ENCODE data around the gene HES5.

HES5 gene

DNA sequence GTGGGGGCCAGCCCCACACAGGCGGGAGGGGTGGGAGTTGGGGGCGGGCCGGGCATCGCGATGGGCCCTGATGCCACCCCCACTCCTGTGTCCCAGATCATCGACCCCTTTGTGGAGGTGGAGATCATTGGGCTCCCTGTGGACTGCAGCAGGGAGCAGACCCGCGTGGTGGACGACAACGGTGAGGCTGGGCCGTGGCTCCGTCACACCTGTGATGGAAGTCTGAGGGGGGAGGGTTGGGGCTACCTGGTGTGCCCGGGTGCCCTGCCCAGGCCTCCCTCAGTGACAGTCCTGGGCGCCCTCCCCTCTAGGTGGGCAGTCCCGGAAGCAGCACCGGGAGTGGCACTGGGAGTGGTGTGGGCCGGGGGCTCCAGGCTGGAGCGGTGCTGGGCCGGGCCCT is 31.4 kb downstream of the HES5 start:
- DNase-seq: no peak

DNA sequence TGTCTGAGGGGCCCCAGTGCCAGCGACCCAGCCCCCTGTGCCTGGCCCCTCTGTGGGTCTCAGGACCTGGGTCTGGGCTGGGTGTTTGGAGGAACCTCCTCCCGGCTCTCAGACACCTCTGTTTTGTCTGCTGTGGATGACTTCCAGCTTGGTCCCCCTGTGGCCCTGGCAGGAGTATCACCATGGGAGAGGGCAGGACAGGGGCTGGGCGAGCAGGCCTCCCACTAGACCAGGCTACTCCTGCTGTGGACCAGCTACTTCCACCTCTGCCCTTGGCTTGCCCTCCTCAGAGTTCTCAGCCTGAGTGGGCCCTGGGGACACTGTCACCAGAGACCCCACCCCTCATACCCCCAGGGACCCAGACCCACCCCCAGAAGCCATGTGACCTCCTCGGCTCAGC is 32.2 kb downstream of the HES5 start:
- DNase-seq: no peak

DNA sequence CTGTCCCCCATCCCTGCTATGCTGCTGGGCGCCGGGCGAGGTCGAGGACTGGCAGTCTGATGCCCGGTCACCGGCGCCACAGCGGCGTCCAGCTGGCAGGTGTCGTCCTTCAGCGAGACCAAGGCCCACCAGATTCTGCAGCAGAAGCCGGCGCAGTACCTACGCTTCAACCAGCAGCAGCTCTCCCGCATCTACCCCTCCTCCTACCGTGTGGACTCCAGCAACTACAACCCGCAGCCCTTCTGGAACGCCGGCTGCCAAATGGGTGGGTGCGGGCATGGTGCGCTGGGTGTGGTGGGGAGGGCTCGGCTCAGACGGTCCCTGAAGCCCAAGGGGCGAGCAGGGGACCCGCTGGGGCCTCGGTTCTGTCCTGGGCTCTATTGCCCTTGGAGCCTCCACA is 33.3 kb downstream of the HES5 start:
- no peak for DNase-seq

DNA sequence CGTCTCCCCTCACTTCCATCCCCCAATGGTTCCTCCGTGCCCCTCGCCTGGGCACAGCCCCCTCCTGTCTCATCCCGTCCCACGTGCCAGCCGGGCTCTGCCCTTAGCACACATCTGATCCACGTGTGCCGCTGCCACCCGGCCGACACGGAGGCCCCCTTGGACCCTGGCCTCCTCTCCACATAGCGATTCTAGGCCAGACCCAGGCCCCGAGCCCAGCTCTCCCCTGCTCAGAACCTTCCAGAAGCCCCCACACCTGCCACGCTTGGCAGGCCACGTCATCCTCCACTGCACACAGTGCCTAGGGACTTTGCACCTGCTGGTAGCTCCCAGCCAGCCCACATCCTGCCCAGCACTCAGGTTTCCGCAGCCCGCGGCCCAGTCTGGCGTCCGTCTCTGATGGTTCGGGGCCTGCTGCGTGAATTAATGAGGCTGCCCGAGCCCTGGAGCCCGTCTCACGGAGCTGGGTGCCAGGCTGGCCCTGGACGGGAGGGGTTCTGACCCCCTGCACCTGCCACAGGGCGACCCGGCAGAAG is 33.9 kb downstream of the HES5 start:
- no peak for DNase-seq

DNA sequence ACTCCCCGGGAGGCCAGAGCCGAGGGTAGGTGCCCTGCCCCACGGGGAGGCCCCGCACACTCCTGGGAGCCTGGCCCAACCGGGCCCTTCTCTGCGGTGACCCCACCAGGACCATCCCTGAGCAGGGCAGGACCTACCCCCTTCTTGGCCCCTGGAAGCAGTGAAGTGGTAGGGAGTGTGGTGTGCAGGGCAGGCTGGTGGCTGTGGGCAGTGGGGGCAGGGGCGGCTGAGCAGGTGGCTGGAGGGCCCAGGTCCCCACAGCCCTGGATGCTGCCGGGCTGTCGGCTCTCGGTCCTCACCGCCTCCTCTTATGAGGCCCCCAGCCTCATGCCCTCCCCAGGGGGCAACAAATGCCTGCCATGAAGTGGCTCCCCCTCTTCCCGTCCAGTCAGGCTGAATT is 34.5 kb downstream of the HES5 start:
- no peak for DNase-seq

DNA sequence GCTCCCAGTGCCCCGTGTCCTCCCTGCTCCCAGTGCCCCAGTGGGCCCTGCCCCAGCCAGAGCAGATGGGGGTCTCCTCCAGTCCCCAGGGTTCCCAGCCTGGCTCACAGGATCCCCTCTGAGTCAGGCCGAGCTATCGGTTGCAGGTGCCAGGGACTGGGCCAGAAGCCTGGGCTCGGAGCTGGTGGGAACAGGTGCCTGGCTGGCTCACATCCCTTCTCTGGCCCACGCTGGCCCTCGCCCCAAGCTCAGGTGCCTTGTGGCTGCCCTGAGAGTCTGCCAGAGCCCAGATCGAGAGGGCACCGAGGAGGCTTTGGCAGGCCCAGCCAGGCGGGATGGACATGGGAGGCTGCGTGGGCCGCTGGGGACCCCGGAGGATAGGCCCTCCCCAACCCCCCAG is 35.0 kb downstream of the HES5 start:
- DNase-seq: no peak

DNA sequence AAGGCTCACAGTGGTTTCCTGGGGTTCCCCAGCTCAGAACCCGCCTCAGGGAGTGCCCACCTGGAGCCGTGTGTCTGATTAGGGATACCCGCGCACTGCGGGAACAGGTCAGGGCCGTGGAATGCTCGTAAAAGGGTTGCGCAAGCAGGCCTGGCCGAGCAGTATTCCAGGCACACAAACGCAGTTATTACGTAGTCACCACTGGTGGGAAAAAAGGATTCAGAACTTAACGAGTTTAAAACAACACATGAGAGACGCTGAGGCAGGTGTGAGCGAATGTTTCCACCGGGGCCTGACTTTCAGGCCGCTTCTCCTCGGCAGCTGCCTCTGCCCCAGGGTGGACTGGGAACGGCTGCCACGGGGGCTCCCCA is 35.8 kb downstream of the HES5 start:
- DNase-seq: no peak

DNA sequence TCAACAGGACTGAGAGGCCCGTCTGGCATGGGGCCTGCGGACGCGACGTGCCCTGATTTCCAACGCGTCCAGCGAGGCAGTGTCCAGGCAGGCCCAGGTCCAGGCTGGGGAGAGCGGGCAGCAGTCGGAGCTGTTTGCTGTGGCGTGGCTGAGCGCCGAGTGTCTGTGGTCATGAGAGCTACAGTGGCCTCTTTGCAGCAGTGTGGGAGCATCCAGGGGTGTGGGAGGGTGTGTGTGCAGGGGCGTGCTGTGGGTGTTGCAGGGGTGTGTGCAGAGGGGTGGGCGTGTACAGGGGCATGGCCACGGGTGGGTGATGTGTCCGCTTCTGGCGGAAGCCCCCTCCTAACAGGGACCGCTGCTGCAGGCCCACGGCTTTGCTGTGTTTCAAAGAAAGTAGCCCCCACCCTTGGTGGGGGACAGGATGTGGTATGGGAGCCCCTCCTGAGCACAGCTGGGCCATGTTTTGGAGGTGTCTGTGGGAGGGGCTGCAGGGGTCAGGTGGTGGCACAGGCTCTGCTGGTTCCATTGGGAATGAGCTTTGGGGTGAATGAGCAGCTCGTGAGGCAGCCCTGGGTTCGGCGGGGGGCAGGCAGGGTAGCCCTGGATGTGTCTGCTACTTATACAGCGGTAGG is 36.3 kb downstream of the HES5 start:
- DNase-seq: no peak

DNA sequence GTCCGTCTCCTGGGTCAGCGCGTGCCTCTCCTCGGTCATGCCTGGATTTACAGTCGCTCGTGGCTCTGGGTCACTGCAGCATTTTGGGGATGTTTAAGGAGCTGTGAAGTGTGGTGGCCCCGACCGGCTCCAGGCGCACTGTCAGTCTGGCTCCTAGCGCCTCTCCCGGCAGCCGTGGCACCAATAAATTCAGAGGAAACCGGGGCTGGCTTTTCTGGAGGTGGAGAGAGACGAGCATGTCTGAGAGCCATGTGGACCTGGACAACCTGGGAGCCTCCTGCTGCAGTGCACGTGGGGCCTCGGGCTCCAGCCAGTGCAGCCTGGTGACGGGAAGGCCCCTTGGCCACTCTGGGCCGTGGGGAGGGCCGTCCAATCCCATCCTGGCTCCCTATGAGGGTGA is 36.8 kb downstream of the HES5 start:
- DNase-seq: no peak

DNA sequence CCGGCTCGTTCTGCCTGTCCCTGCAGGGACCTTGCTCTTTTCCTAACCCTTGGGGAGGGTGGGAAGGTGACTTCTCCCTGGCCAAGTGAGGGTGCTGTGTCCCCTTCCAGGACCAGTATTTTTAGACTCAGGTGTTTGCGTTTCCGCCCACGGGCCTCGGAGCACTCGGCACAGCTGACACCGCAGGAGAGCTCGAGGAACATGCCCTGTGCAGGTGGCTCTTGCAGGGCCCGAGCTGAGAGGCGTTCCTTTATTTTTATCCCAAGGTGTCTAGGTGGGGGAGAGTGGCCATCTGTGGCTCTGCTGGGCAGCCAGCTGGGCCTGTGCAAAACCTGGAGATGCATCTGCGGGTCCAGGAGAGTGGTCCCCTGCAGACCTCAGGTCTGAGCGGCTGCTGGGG is 38.0 kb downstream of the HES5 start:
- no peak for DNase-seq

DNA sequence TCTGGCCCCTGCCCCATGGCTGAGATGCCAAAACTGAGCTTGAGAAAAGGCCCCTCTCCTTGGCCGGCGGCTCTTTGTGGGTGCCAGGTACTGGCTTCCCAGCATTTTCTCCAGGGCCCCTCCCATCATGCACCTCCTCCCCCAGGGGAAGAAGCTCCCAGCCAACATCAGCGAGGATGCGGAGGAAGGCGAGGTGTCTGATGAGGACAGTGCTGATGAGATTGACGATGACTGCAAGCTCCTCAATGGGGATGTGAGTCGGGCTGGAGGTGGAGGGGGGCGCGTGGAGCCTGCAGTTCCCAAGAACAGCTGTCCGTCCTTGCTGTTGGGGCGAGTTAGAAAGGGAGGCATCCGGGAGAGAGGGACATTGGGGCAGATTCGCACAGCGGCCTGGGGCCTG is 40.4 kb downstream of the HES5 start:
- DNase-seq: no peak

DNA sequence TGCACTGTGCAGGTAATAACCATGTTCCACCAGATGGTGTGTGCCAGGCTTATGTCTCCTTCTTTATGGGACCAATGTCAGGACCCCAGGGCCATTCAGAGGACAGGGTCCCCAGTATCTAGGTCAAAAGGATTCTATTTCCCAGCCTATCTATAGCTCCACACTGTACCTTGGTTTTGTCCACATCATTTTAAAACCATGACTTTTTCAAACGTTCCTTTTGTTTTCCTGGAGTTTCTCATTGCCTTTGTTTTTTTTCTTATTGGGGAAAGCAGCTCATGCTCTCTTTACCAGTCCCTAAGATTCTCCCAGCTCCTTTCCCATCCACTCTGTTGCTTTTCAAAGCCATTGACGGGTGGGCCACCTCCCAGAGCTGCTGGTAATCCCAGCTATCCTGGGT is 41.4 kb downstream of the HES5 start:
- no peak for DNase-seq

DNA sequence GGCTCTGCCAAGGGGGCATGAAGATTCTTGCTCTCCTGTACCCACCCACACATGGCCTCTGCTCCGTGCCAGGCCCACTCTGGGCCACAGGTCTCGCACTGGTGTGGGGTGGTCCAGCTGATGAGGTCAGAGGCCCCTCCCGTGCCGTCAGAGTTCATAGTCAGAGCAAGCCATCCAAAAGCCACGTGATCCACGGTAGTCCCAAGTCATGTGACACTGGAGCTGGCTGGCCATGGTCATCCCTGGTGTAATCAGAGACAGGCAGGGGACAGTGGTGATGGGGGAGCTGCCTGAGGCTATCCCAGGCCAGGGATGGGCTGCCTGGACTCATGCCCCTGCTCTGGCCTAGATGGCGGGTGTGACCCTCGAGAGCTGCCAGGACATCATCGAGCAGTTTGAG is 43.5 kb downstream of the HES5 start:
- DNase-seq: no peak

DNA sequence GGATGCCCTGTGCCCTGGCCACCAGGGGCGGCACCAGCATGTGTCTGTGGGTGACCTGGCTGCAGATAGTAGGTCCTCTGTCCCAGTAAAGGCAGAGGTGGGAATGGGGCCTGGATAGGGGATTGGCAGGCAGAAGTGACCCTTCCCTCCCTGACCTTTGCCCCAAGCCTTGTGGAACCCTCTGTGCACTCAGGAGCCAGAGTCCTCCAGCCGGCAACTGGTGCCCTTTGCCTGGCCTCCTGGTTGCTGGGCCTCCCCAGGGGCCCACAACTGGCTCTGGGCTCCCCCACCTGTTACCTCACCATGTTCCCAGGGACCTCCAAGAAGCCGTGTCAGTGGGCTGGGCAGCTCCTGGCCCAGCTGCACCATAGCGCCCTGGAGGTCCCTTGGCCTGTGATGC is 44.0 kb downstream of the HES5 start:
- no peak for DNase-seq

DNA sequence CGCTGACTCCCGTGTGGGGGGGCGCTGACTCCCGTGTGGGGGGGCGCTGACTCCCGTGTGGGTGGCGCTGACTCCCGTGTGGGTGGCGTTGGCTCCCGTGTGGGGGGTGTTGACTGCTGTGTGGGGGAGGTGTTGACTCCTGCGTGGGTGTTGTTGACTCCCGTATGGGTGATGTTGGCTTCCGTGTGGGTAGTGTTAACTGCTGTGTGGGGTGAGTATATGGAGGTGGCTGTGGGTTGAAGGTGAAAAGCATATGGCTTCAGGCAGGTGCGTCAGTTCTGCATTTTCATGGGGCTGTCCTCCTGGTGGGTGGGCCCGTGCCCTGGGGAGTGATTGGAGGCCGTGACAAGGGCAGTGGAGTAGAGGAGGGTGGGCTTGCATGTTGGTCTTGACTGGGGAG is 46.1 kb downstream of the HES5 start:
- no peak for DNase-seq

DNA sequence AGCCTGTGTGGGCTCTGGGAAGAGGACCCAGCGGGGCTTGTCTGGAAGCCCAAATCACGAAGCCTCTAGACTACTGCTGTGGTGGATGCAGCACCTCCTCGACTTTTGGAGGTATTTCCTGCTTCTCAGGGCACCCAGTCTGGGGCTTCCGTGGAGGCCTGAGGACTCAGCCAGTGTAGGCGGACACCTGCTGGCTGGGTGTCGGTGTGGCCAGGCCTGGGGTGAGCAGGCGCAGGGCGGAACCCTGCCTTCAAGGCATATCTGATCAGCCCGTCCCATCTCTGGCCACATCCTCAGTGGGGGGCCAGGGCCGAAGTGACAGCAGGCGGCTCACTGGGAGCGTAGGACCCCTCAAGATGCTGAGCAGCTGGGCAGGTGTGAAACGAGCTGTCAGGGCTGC is 47.0 kb downstream of the HES5 start:
- DNase-seq: no peak

DNA sequence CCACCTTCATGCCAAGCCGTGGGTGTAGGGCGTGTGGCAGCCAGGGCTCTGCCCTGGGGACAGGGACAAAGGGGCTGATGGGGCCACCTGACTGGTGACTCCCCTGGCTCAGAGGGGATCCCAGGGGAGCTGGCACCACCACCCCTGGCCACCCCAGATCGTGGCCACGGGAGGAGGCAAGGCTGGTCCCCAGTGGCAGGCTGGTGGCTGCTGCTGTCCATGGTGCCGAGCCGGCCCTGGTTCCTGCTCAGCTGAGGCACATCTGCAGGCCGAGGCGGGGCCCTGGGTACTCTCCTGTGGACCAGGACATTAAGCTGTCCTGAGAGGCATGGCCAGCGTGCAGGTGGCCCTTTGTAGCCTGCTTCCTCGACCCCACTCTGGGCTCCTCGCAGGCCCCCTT is 47.5 kb downstream of the HES5 start:
- no peak for DNase-seq

DNA sequence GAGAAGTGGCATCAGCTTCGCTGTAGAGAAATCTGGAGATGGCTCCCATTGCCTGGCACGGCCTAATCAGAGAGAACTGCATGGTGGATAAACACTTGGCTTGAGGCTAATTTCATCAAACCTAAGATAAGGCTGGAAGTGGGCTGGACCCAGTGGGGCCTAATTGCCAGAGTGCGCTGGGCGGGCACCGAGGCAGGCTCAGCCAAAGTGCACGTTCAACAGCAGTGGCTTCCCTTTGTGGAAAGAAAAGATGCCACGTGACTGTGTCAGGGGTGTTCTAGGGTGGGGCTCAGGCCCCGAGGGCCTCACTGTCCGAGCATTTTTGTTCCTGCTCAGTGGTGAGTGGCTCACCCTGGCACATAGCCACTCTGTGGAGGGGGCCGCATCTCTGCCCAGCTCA is 48.2 kb downstream of the HES5 start:
- no peak for DNase-seq

DNA sequence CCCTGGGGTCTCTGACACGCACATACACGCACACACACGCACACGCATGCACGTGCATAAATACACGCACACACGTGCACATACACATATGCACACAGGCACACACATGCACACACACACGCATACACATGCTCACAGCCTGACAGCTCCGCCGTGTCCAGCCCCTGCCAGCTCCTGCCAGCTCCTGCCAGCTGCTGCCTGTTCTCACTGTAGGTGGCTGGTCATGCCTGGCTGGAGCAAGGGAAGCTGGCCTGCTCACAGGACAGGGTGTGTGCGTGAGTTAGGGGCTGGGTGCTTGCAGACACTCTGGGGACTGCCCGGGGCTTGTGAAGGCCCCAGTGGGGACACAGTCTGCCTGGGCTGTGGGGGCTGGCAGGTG is 49.1 kb downstream of the HES5 start:
- no peak for DNase-seq

DNA sequence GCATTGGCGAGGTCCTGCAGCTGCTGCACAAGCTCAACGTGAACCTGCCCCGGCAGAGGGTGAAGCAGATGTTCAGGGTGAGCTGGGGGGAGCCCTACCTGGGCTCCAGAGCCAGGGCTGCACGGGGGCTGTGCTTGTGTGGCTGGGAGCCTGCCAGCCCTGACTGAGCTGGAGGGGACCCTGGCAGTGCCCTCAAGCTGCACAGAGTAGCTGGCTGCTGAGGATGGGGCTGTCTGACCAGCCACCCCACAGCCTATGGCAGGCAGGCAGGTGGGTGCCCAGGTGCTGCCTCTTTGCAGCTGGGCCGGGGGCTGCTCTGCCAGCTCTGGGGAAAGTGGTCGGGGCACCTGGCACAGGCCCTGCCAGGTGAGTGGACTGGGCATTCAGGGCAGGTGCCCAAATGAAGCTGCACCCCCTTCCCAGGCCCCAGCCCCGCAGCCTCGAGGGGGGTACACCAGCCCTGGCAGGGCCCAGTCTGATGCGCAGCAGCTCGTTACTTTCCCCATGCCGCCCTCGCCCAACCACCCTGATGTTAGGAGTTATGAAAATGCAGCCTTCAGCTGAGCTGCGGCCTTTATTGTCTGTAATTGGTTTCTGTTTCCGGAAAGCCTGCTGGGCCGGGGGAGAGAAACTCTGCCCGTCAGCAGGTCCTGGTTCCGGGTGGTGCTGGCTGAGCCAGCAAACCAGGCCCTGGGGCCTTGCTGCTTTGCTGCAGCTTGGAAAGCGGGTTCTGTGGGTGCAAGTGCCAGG is 49.7 kb downstream of the HES5 start:
- DNase-seq: no peak

DNA sequence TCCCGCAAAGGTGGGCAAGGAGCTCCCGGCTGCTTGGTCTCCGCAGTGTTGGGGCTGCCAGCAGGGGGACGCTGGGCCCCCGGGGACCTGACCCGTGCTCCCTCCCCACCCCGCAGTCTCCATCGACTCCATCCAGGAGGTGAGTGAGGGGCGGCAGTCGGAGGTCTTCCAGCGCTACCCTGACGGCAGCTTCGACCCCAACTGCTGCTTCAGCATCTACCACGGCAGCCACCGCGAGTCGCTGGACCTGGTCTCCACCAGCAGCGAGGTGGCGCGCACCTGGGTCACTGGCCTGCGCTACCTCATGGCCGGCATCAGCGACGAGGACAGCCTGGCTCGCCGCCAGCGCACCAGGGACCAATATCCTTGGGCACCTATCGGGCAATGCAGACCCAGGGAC is 50.4 kb downstream of the HES5 start:
- no peak for DNase-seq

DNA sequence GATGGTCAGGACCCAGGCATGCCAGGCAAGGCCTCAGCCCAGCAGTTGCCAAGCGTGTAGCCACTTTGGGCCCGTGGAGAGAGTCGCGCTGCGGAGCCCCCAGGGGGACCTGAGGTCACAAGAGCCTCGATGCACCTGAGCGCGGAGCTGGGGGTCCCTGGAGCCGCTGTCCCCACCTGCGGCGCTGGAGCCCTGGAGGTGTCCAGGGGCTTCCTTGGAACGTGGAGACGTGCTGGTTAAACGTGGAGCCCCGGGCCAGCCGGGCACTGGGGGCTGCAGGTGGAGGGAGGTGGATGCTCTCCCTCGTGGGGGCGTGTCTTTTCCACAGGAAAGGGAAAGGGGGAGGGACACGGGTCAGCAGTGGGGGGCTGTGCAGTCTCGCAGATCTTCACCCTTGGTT is 50.9 kb downstream of the HES5 start:
- no peak for DNase-seq

All from NCI-H510A treated with DMSO at 0.1 percent for 48 hours (cell line).